T-cell (primary cell): ENCODE measurements around the gene FAM72C. TPM values are rescaled to one million over a fixed set of nuclear protein-coding genes. Genes with fewer than 3 reads are reported as not detected.
A peak's percentile ranks its signal among the peaks of the same experiment; 100 is the strongest.
"Not testable (repeated sequence)": the region's sequence is repeated elsewhere in the genome, so short reads cannot be mapped to it uniquely, and the experiment has no call there.

ENCODE experiments used
- ATAC-seq, 4 experiments: fragments of 200-7000 bp in 3 of 4; fragments of 150-1000 bp in 1 of 4; cut with Tn5 transposase; replicated peaks in 1 of 4; 1 replicate in 3 of 4; 2 replicates in 1 of 4; pipeline ENCODE4 v1.10.0; 2021; ENCODE audit warnings: moderate library complexity in 3 of 4, mild to moderate bottlenecking in 2 of 4, moderate number of reproducible peaks in 1 of 4
- CTCF ChIA-PET, 2 donors: fragments of 300-600 bp; sonication (Branson Sonifier 250); formaldehyde crosslinking; loops; one replicate each; lab custom pipeline; 2022; ENCODE audit warnings: antibody characterized with exemption in 2 of 2; lab: Charles Lee
- POLR2A ChIA-PET, 2 donors: fragments of 300-600 bp; sonication (Branson Sonifier 250); formaldehyde crosslinking; loops; one replicate each; lab custom pipeline; 2022; ENCODE audit warnings: antibody characterized with exemption in 2 of 2; lab: Charles Lee
- DNase-seq, 35 experiments: peaks; one replicate each; pipeline versions ENCODE4 v3.0.0 to v3.0.0-alpha.2; 2013 to 2023
- H3K27ac ChIP-seq: one replicate; pipeline ENCODE4 v1.5.1; 2013; ENCODE audit warnings: low read length
- H3K27me3 ChIP-seq, 2 experiments: replicated peaks in 1 of 2; 1 replicate in 1 of 2; 2 replicates in 1 of 2; pipeline versions ENCODE4 v1.6.1 to v1.7.0; 2013; ENCODE audit warnings: low read length in 1 of 2, mixed read lengths in 1 of 2; ENCODE audit not compliant: control insufficient read depth in 2 of 2, insufficient read depth in 2 of 2; ENCODE audit errors: extremely low read depth in 1 of 2
- H3K36me3 ChIP-seq, 2 donors: 1 replicate in 1 of 2; 2 replicates in 1 of 2; pipeline versions ENCODE4 v1.6.1 to v1.7.0; 2013; ENCODE audit warnings: low read length in 1 of 2; ENCODE audit not compliant: control insufficient read depth in 2 of 2, insufficient read depth in 1 of 2; ENCODE audit errors: extremely low read depth in 1 of 2
- H3K4me1 ChIP-seq, 2 experiments: 1 replicate in 1 of 2; 2 replicates in 1 of 2; pipeline versions ENCODE4 v1.6.1 to v1.7.0; 2013; ENCODE audit warnings: low read length in 2 of 2, mixed read lengths in 1 of 2; ENCODE audit not compliant: insufficient read depth in 2 of 2, control insufficient read depth in 1 of 2; ENCODE audit errors: extremely low read depth in 1 of 2
- H3K4me3 ChIP-seq, 2 donors: 1 replicate in 1 of 2; 2 replicates in 1 of 2; pipeline versions ENCODE4 v1.5.1 to v1.7.0; 2013; ENCODE audit warnings: mild to moderate bottlenecking in 2 of 2, low read length in 1 of 2, moderate library complexity in 1 of 2; ENCODE audit not compliant: control insufficient read depth in 1 of 2; ENCODE audit errors: extremely low read depth in 1 of 2
- H3K9me3 ChIP-seq: 2 replicates; pipeline ENCODE4 v1.7.0; 2013
- H3K27ac Mint-ChIP-seq, 2 donors: one replicate each; pipeline ENCODE4 v1.8.0; 2020 to 2021; ENCODE audit warnings: mild to moderate bottlenecking in 2 of 2, mixed read lengths in 2 of 2
- H3K27me3 Mint-ChIP-seq, 2 donors: one replicate each; pipeline ENCODE4 v1.8.0; 2021 to 2022; ENCODE audit warnings: mixed read lengths in 2 of 2
- H3K36me3 Mint-ChIP-seq: one replicate; pipeline ENCODE4 v1.8.0; 2021; ENCODE audit warnings: mixed read lengths
- H3K4me1 Mint-ChIP-seq, 3 donors: one replicate each; pipeline ENCODE4 v1.8.0; 2020 to 2022; ENCODE audit warnings: mixed read lengths in 3 of 3, mild to moderate bottlenecking in 1 of 3
- H3K4me3 Mint-ChIP-seq, 3 donors: one replicate each; pipeline ENCODE4 v1.8.0; 2020 to 2022; ENCODE audit warnings: mild to moderate bottlenecking in 3 of 3, mixed read lengths in 3 of 3, moderate library complexity in 3 of 3
- H3K9me3 Mint-ChIP-seq, 3 donors: one replicate each; pipeline ENCODE4 v1.8.0; 2020 to 2022; ENCODE audit warnings: mixed read lengths in 3 of 3
- WGBS: methylation state at CpG from one replicate; pipeline ENCODE4 v1.1.5; 2013; ENCODE audit warnings: missing lambda C conversion rate; ENCODE audit not compliant: insufficient coverage; 5-methylcytosine and 5-hydroxymethylcytosine counted together
- total RNA-seq, 35 experiments: library from RNA in 6 of 35; stranded (reverse) in 6 of 35; fragments of 120-200 nt in 1 of 35; gene quantifications; one replicate each; pipeline versions ENCODE4 v1.2.1 to v1.2.4 and lab custom pipeline; 2013 to 2026

The FAM72C gene
- total RNA-seq, 5 donors from 2014 or later (not counting 1 experiment from before 2014, with no cell fraction given): 0.26 to 0.70 (median 0.41) TPM; not detected in 1

DNA sequence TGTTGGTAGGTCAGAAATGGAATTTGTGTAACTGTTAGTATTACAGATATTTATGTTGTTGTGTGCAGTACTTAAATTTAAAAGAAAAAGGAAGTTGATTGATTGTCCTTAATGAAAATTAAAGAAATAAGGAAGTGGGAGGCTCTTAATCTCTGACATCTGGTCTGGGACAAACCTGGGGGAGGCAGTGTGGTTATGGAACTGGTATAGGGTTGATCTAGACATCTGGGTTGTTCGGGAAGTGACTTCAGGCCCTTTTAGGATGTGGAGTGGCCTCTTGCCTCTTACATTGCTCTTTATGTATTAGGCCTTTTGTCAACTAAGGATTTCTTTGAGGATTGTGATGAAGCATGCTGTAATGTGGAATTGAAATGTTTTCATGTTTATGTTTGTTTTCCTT is 16.1 kb upstream of the FAM72C start:
- H3K4me1 ChIP-seq, H3K27ac ChIP-seq, H3K36me3 ChIP-seq, ATAC-seq, H3K4me3 Mint-ChIP-seq, H3K9me3 ChIP-seq, H3K27me3 Mint-ChIP-seq, POLR2A ChIA-PET, H3K27ac Mint-ChIP-seq, H3K36me3 Mint-ChIP-seq, H3K27me3 ChIP-seq, H3K4me3 ChIP-seq, H3K9me3 Mint-ChIP-seq, H3K4me1 Mint-ChIP-seq, DNase-seq, CTCF ChIA-PET: not testable (repeated sequence)
- WGBS: no CpG with 5 or more reads among the region's 1 CpG

DNA sequence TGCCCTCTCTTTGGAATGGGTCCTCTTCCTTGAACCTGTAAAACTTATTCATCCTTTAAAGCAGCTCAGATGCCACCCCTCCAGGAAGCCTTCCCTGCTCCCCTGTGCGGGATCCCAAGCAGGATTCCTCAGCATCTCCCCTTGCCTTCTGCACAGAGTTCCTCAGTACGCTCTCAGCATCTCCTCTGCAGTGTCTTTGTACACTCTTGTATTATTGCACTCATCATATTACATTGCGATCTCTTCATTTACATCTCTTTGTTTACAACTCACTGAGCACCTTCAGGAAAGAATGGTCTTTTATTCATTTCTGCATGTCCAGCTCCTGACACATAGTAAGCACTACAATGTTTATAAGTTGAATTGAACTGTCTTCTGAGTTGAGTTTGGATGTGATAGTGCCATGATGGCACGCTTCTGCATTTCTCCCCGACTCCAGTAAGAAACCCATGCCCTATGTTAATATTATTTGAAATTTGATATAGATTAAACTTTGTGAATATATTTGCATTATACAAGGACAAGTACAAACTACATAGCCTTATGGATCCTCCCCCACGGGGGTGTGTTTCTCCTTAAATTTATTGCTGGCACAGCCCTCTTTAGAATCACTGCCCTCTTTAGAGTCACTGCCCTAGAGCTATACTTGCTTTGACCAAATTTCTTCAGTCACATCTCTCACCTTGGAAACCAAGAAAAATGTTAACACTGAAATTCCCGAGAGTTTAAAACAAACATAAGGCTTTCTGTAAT is 13.1 kb upstream of the FAM72C start:
- POLR2A ChIA-PET, ATAC-seq, H3K27ac ChIP-seq, H3K36me3 ChIP-seq, CTCF ChIA-PET, H3K4me1 ChIP-seq, H3K27me3 Mint-ChIP-seq, H3K9me3 Mint-ChIP-seq, H3K27ac Mint-ChIP-seq, H3K36me3 Mint-ChIP-seq, H3K4me1 Mint-ChIP-seq, H3K27me3 ChIP-seq, DNase-seq, H3K9me3 ChIP-seq, H3K4me3 ChIP-seq, H3K4me3 Mint-ChIP-seq: not testable (repeated sequence)
- whole genome bisulfite sequencing: no CpG with 5 or more reads among the region's 7 CpGs

DNA sequence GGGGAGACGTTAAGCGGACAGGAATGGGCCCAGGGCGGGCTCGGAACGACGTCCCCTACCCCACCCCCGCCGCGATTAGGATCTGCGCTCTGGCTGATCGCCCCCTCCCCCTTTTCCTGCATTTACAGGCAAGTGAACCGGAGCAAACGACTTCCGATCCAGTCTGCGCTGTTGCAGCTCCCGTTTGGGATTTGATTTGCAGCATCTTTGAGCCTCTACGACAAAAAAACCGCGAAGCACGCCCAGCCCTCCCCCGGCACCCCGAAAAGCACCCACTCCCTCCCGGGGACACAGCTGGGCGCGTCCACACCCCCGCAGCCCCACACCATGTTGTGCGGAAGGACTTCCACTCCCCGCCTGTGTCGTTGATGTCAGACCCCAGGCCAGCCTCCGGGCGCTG is 2.6 kb upstream of the FAM72C start:
- POLR2A ChIA-PET, H3K27me3 ChIP-seq, H3K36me3 ChIP-seq, ATAC-seq, H3K27me3 Mint-ChIP-seq, CTCF ChIA-PET, H3K4me1 ChIP-seq, H3K4me1 Mint-ChIP-seq, H3K36me3 Mint-ChIP-seq, H3K9me3 ChIP-seq, H3K9me3 Mint-ChIP-seq, H3K27ac Mint-ChIP-seq, H3K27ac ChIP-seq: not testable (repeated sequence)
- H3K4me3 Mint-ChIP-seq: peak overlapping the region in 2 of 3 donors; percentile 69 to 74
- H3K4me3 ChIP-seq: peak overlapping the region in 1 of 2 donors; percentile 24
- WGBS: no CpG with 5 or more reads among the region's 31 CpGs
- peak in 2 of 35 experiments; percentile 0 to 13 for DNase-seq

DNA sequence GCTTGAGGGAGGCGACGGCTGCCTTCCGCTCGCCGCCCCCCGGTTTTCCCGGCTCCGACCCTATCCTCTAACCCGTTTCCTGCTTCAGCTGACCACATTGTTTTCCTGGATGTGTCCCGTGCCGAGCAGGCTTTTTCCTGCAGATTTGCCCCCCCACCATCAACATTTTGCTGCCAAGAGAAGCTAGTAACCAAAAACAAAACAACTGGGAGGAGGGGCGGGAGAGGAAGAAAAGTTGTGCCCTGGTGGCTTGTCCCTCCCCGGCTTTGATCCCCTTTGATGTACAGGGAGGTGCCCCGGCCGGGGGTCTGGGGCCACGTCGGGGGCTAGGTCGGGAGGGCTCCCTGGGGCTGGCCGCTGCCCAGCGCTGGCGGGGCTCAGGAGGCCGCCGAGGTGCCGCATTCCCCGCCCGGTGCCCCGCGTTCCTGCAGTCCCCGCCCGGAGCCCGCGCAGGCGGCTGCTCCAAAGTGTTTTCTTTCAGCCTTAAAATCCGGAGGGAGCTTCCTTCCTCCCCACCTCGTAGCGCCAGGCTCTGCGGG is 2.2 kb upstream of the FAM72C start:
- H3K36me3 Mint-ChIP-seq, H3K27me3 Mint-ChIP-seq, H3K4me1 Mint-ChIP-seq, CTCF ChIA-PET, ATAC-seq, POLR2A ChIA-PET, H3K9me3 Mint-ChIP-seq, H3K9me3 ChIP-seq, H3K27me3 ChIP-seq, H3K4me1 ChIP-seq, H3K27ac ChIP-seq, H3K36me3 ChIP-seq, DNase-seq: not testable (repeated sequence)
- no CpG with 5 or more reads among the region's 37 CpGs for WGBS
- Mint-ChIP-seq H3K4me3 (peak overlapping the region in 2 of 3 donors; percentile 91), H3K27ac (peak overlapping the region in 1 of 2 donors; percentile 66)
- H3K4me3 ChIP-seq: peak overlapping the region; percentile 23 to 24

DNA sequence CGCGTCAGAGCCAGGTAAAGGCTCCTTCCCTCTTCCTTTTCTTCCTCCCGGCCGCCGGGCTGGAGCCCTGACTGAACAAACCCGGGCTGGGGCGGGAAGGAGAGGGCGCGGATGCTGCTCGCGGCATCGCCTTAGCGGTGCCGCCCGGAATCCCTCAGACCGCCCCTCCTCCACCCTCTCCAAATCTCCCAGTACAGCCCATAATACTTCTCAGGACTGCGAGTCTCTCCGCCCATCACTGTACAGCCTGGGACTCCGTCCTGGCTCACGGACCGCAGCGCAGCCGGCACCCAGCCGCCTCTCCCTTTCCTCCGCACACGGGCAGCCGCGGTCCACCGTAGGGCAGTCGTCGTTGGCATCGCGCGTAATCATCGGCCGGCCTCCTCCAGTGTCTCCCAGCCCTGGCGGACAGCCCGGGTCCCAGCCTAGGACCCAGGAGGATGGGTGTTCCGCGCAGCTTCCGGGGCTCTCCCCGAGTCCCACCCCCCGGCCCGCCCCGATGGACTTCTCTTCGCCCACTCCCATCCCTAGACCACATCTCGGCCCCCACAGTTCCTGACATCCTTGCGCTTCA is 1.1 kb upstream of the FAM72C start:
- H3K27ac ChIP-seq, POLR2A ChIA-PET, H3K4me1 Mint-ChIP-seq, CTCF ChIA-PET, H3K27me3 Mint-ChIP-seq, H3K9me3 Mint-ChIP-seq, DNase-seq, H3K27ac Mint-ChIP-seq, H3K4me3 ChIP-seq, H3K36me3 ChIP-seq, H3K27me3 ChIP-seq, H3K9me3 ChIP-seq, H3K4me3 Mint-ChIP-seq, H3K36me3 Mint-ChIP-seq, H3K4me1 ChIP-seq: not testable (repeated sequence)
- peak in 3 of 4 experiments; percentile 1 to 4 (median 2) for ATAC-seq
- no CpG with 5 or more reads among the region's 48 CpGs for WGBS

DNA sequence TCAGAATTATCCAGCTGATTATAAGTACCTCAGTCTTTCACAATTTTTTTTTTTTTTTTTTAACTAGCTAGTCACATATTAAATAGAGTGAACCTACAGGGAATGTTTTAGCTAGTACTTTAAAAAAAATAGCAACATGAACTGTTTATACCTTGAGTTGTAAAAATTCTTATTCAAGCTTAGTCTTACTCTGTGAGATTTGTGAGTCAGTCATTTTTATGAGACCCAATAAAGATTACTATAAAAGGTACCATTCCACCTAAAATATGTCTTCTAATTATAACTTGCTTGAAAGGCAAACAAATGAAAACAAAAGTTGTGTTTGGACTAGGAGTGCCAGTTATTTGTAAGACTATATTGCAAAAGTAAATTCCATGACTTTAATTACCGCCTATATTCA is 5.9 kb downstream of the FAM72C start:
- H3K27ac Mint-ChIP-seq, H3K36me3 ChIP-seq, H3K4me3 Mint-ChIP-seq, H3K9me3 Mint-ChIP-seq, H3K27me3 Mint-ChIP-seq, H3K9me3 ChIP-seq, CTCF ChIA-PET, H3K36me3 Mint-ChIP-seq, H3K4me1 Mint-ChIP-seq, DNase-seq, H3K4me1 ChIP-seq, H3K27ac ChIP-seq, H3K27me3 ChIP-seq, H3K4me3 ChIP-seq, ATAC-seq, POLR2A ChIA-PET: not testable (repeated sequence)
- no CpG with 5 or more reads among the region's 1 CpG for WGBS
